Measurements from ENCODE around the gene IGHMBP2.

The IGHMBP2 gene

GRCh38 chr11:68870470-68870869 is 33.2 kb upstream of the IGHMBP2 start:
- Histone ChIP-seq H2BK120ac (ENCODE audit: insufficient read depth, low read length, poor library complexity) (no peak overlapping the region), H3K4me3 (ENCODE audit: low read depth, low read length) (no peak overlapping the region), H3K36me3 (ENCODE audit: control insufficient read depth in 1 of 2, insufficient read depth in 2 of 2, low read length in 2 of 2) (no peaks in the 10 kb centered on the region), H2BK12ac (ENCODE audit: low read length) (no peak overlapping the region), H3K9me3 (ENCODE audit: insufficient read depth, low read depth, low read length) (no peaks in the 10 kb centered on the region), H3K27ac (ENCODE audit: low read depth, low read length) (no peak overlapping the region), H3K27me3 (ENCODE audit: insufficient read depth, low read length) (no peaks in the 10 kb centered on the region), H3K79me2 (ENCODE audit: control insufficient read depth, insufficient read depth, low read length, poor library complexity) (no peaks in the 10 kb centered on the region), H4K91ac (ENCODE audit: low read depth, low read length) (no peak overlapping the region), H3K79me1 (ENCODE audit: low read length) (no peaks in the 10 kb centered on the region), H4K12ac (ENCODE audit: low read depth, low read length) (no peak overlapping the region), H2AK5ac (ENCODE audit: low read length) (no peak overlapping the region), H3K14ac (ENCODE audit: low read length) (no peak overlapping the region), H2BK5ac (ENCODE audit: low read depth, low read length, poor library complexity) (no peak overlapping the region), H3K23ac (ENCODE audit: low read length) (no peak overlapping the region), H3K4me2 (ENCODE audit: low read length) (peak overlapping the region; percentile 81), H3K4me1 (ENCODE audit: control insufficient read depth in 1 of 2, insufficient read depth in 2 of 2, low read length in 2 of 2) (peaks cover 0 to 7% of the 10 kb centered on the region in 2 experiments), H3K9ac (ENCODE audit: low read length) (no peak overlapping the region), H3K18ac (ENCODE audit: low read length) (no peak overlapping the region), H3K4ac (ENCODE audit: low read depth, low read length) (no peak overlapping the region), H4K8ac (ENCODE audit: low read depth, low read length) (no peak overlapping the region), H2AFZ (ENCODE audit: insufficient read depth, low read length, poor library complexity) (no peak overlapping the region)
- WGBS (ENCODE audit: extremely low coverage, insufficient coverage, insufficient read length) = no CpG with 5 or more reads among the region's 9 CpGs
- DNase-seq = peak in 1 of 2 donors; percentile 34

- no peak overlapping the region for H3K14ac ChIP-seq (ENCODE audit: low read length)
- no peak overlapping the region for H4K8ac ChIP-seq (ENCODE audit: low read depth, low read length)
- H3K4ac ChIP-seq (ENCODE audit: low read depth, low read length) = no peak overlapping the region
- H3K4me3 ChIP-seq (ENCODE audit: low read depth, low read length) = no peak overlapping the region
- H4K12ac ChIP-seq (ENCODE audit: low read depth, low read length) = no peak overlapping the region
- H3K9ac ChIP-seq (ENCODE audit: low read length) = no peak overlapping the region
- WGBS (ENCODE audit: extremely low coverage, insufficient coverage, insufficient read length) = no CpG with 5 or more reads among the region's 12 CpGs
- H3K79me2 ChIP-seq (ENCODE audit: control insufficient read depth, insufficient read depth, low read length, poor library complexity) = no peaks in the 10 kb centered on the region
- peaks cover 0 to 7% of the 10 kb centered on the region in 2 experiments for H3K4me1 ChIP-seq (ENCODE audit: control insufficient read depth in 1 of 2, insufficient read depth in 2 of 2, low read length in 2 of 2)
- no peak overlapping the region for H2BK120ac ChIP-seq (ENCODE audit: insufficient read depth, low read length, poor library complexity)
- H3K18ac ChIP-seq (ENCODE audit: low read length) = no peak overlapping the region
- no peaks in the 10 kb centered on the region for H3K9me3 ChIP-seq (ENCODE audit: insufficient read depth, low read depth, low read length)
- no peaks in the 10 kb centered on the region for H3K79me1 ChIP-seq (ENCODE audit: low read length)
- H2BK12ac ChIP-seq (ENCODE audit: low read length) = no peak overlapping the region
- DNase-seq = peak in 1 of 2 donors; percentile 60
- H4K91ac ChIP-seq (ENCODE audit: low read depth, low read length) = no peak overlapping the region
- no peak overlapping the region for H2AK5ac ChIP-seq (ENCODE audit: low read length)
- no peak overlapping the region for H3K23ac ChIP-seq (ENCODE audit: low read length)
- H3K4me2 ChIP-seq (ENCODE audit: low read length) = no peak overlapping the region
- no peak overlapping the region for H2BK5ac ChIP-seq (ENCODE audit: low read depth, low read length, poor library complexity)
- no peak overlapping the region for H3K27ac ChIP-seq (ENCODE audit: low read depth, low read length)
- no peaks in the 10 kb centered on the region for H3K27me3 ChIP-seq (ENCODE audit: insufficient read depth, low read length)
- no peaks in the 10 kb centered on the region for H3K36me3 ChIP-seq (ENCODE audit: control insufficient read depth in 1 of 2, insufficient read depth in 2 of 2, low read length in 2 of 2)
- no peak overlapping the region for H2AFZ ChIP-seq (ENCODE audit: insufficient read depth, low read length, poor library complexity)
Observed at GRCh38 chr11:68872216-68873003, 31.3 kb upstream of the IGHMBP2 start.

GRCh38 chr11:68878022-68878421 is 25.7 kb upstream of the IGHMBP2 start:
- H3K23ac ChIP-seq (ENCODE audit: low read length) = no peak overlapping the region
- H2AK5ac ChIP-seq (ENCODE audit: low read length) = no peak overlapping the region
- H2BK5ac ChIP-seq (ENCODE audit: low read depth, low read length, poor library complexity) = no peak overlapping the region
- H3K27ac ChIP-seq (ENCODE audit: low read depth, low read length) = no peak overlapping the region
- no peak overlapping the region for H3K14ac ChIP-seq (ENCODE audit: low read length)
- no peak overlapping the region for H2BK120ac ChIP-seq (ENCODE audit: insufficient read depth, low read length, poor library complexity)
- no peak overlapping the region for H3K4me2 ChIP-seq (ENCODE audit: low read length)
- H3K4me3 ChIP-seq (ENCODE audit: low read depth, low read length) = no peak overlapping the region
- H4K12ac ChIP-seq (ENCODE audit: low read depth, low read length) = no peak overlapping the region
- DNase-seq = peak; percentile 87 to 94
- no peaks in the 10 kb centered on the region for H3K9me3 ChIP-seq (ENCODE audit: insufficient read depth, low read depth, low read length)
- H4K91ac ChIP-seq (ENCODE audit: low read depth, low read length) = no peak overlapping the region
- no peaks in the 10 kb centered on the region for H3K79me2 ChIP-seq (ENCODE audit: control insufficient read depth, insufficient read depth, low read length, poor library complexity)
- no CpG with 5 or more reads among the region's 7 CpGs for WGBS (ENCODE audit: extremely low coverage, insufficient coverage, insufficient read length)
- H3K9ac ChIP-seq (ENCODE audit: low read length) = no peak overlapping the region
- H3K4ac ChIP-seq (ENCODE audit: low read depth, low read length) = no peak overlapping the region
- H3K27me3 ChIP-seq (ENCODE audit: insufficient read depth, low read length) = no peaks in the 10 kb centered on the region
- no peaks in the 10 kb centered on the region for H3K4me1 ChIP-seq (ENCODE audit: control insufficient read depth in 1 of 2, insufficient read depth in 2 of 2, low read length in 2 of 2)
- H3K36me3 ChIP-seq (ENCODE audit: control insufficient read depth in 1 of 2, insufficient read depth in 2 of 2, low read length in 2 of 2) = no peaks in the 10 kb centered on the region
- H2AFZ ChIP-seq (ENCODE audit: insufficient read depth, low read length, poor library complexity) = no peak overlapping the region
- no peak overlapping the region for H3K18ac ChIP-seq (ENCODE audit: low read length)
- H2BK12ac ChIP-seq (ENCODE audit: low read length) = no peak overlapping the region
- H4K8ac ChIP-seq (ENCODE audit: low read depth, low read length) = no peak overlapping the region
- H3K79me1 ChIP-seq (ENCODE audit: low read length) = no peaks in the 10 kb centered on the region

- H3K9ac ChIP-seq (ENCODE audit: low read length) = no peak overlapping the region
- H2BK5ac ChIP-seq (ENCODE audit: low read depth, low read length, poor library complexity) = no peak overlapping the region
- H3K4me3 ChIP-seq (ENCODE audit: low read depth, low read length) = no peak overlapping the region
- H3K79me2 ChIP-seq (ENCODE audit: control insufficient read depth, insufficient read depth, low read length, poor library complexity) = no peaks in the 10 kb centered on the region
- no peak overlapping the region for H3K18ac ChIP-seq (ENCODE audit: low read length)
- H3K36me3 ChIP-seq (ENCODE audit: control insufficient read depth in 1 of 2, insufficient read depth in 2 of 2, low read length in 2 of 2) = no peaks in the 10 kb centered on the region
- H2AK5ac ChIP-seq (ENCODE audit: low read length) = no peak overlapping the region
- H3K27ac ChIP-seq (ENCODE audit: low read depth, low read length) = no peak overlapping the region
- H3K27me3 ChIP-seq (ENCODE audit: insufficient read depth, low read length) = no peaks in the 10 kb centered on the region
- no peak overlapping the region for H2AFZ ChIP-seq (ENCODE audit: insufficient read depth, low read length, poor library complexity)
- H2BK120ac ChIP-seq (ENCODE audit: insufficient read depth, low read length, poor library complexity) = no peak overlapping the region
- H4K91ac ChIP-seq (ENCODE audit: low read depth, low read length) = no peak overlapping the region
- no peak overlapping the region for H3K14ac ChIP-seq (ENCODE audit: low read length)
- no peaks in the 10 kb centered on the region for H3K79me1 ChIP-seq (ENCODE audit: low read length)
- H3K4me2 ChIP-seq (ENCODE audit: low read length) = no peak overlapping the region
- H2BK12ac ChIP-seq (ENCODE audit: low read length) = no peak overlapping the region
- no CpG with 5 or more reads among the region's 5 CpGs for WGBS (ENCODE audit: extremely low coverage, insufficient coverage, insufficient read length)
- H3K4me1 ChIP-seq (ENCODE audit: control insufficient read depth in 1 of 2, insufficient read depth in 2 of 2, low read length in 2 of 2) = no peaks in the 10 kb centered on the region
- no peak overlapping the region for H3K23ac ChIP-seq (ENCODE audit: low read length)
- no peaks in the 10 kb centered on the region for H3K9me3 ChIP-seq (ENCODE audit: insufficient read depth, low read depth, low read length)
- no peak overlapping the region for H4K12ac ChIP-seq (ENCODE audit: low read depth, low read length)
- DNase-seq = no peak
- H3K4ac ChIP-seq (ENCODE audit: low read depth, low read length) = no peak overlapping the region
- H4K8ac ChIP-seq (ENCODE audit: low read depth, low read length) = no peak overlapping the region
Observed at GRCh38 chr11:68880851-68881250, 22.8 kb upstream of the IGHMBP2 start.
